Measurements from ENCODE around the gene FOXP4.
"Not testable (repeated sequence)": the region's sequence is repeated elsewhere in the genome, so short reads cannot be mapped to it uniquely, and the experiment has no call there.

DNA sequence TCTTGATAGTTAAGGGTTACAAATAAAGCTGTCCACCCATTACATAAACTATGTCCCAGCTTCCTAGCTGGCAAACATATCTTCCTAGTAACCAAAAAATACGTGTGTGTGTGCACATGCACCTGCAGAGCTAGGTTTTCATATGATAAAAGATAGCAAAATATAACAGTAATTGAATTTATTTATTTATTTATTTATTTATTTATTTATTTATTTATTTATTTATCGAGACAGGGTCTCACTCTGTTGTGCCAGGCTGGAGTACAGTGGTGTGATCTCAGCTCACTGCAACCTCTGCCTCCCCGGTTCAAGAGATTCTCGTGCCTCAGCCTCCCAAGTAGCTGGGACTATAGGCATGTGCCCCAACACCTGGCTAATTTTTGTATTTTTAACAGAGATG lies 73.0 kb downstream of the FOXP4 start:
- TF ChIP-seq, protein P1, sequence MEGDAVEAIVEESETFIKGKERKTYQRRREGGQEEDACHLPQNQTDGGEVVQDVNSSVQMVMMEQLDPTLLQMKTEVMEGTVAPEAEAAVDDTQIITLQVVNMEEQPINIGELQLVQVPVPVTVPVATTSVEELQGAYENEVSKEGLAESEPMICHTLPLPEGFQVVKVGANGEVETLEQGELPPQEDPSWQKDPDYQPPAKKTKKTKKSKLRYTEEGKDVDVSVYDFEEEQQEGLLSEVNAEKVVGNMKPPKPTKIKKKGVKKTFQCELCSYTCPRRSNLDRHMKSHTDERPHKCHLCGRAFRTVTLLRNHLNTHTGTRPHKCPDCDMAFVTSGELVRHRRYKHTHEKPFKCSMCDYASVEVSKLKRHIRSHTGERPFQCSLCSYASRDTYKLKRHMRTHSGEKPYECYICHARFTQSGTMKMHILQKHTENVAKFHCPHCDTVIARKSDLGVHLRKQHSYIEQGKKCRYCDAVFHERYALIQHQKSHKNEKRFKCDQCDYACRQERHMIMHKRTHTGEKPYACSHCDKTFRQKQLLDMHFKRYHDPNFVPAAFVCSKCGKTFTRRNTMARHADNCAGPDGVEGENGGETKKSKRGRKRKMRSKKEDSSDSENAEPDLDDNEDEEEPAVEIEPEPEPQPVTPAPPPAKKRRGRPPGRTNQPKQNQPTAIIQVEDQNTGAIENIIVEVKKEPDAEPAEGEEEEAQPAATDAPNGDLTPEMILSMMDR (IDR thresholded peaks at IDR 0.05) = not testable (repeated sequence)
- not testable (repeated sequence) for TF ChIP-seq POLR2A, POLR2AphosphoS5 (IDR thresholded peaks at IDR 0.05)

Measured in sigmoid colon (tissue), 4 donors.